ENCODE measurements around the gene RPL12.

The RPL12 gene

DNA sequence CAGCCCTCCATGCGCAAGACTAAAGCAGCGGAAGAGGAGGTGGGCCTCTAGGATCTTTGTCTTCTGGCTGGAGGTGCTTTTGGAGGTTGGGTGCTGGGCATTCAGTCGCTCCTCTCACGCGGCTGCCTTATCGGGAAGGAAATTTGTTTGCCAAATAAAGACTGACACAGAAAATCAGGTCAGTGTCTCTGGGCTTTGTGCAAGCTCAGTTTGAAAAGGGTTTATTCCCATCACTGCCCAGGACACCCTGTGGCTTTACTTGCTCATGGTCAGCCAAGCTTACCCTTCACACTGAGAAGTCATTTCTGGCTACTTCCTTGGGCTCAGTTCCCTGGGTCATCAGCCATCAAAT is 43.7 kb downstream of the RPL12 start:
- no peaks in the 10 kb centered on the region for H3K9me3 Mint-ChIP-seq
- H3K27ac Mint-ChIP-seq, result no peak overlapping the region
- no peaks in the 10 kb centered on the region for H3K4me1 Mint-ChIP-seq
- TF ChIP-seq, protein P1, sequence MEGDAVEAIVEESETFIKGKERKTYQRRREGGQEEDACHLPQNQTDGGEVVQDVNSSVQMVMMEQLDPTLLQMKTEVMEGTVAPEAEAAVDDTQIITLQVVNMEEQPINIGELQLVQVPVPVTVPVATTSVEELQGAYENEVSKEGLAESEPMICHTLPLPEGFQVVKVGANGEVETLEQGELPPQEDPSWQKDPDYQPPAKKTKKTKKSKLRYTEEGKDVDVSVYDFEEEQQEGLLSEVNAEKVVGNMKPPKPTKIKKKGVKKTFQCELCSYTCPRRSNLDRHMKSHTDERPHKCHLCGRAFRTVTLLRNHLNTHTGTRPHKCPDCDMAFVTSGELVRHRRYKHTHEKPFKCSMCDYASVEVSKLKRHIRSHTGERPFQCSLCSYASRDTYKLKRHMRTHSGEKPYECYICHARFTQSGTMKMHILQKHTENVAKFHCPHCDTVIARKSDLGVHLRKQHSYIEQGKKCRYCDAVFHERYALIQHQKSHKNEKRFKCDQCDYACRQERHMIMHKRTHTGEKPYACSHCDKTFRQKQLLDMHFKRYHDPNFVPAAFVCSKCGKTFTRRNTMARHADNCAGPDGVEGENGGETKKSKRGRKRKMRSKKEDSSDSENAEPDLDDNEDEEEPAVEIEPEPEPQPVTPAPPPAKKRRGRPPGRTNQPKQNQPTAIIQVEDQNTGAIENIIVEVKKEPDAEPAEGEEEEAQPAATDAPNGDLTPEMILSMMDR (IDR thresholded peaks at IDR 0.05; ENCODE audit: unreplicated experiment in 3 of 3), result no peak
- no peak overlapping the region for H3K4me3 Mint-ChIP-seq
- peaks cover 3% of the 10 kb centered on the region for H3K36me3 Mint-ChIP-seq (ENCODE audit: low read depth)
- H3K27me3 Mint-ChIP-seq (ENCODE audit: low read depth), result no peaks in the 10 kb centered on the region

DNA sequence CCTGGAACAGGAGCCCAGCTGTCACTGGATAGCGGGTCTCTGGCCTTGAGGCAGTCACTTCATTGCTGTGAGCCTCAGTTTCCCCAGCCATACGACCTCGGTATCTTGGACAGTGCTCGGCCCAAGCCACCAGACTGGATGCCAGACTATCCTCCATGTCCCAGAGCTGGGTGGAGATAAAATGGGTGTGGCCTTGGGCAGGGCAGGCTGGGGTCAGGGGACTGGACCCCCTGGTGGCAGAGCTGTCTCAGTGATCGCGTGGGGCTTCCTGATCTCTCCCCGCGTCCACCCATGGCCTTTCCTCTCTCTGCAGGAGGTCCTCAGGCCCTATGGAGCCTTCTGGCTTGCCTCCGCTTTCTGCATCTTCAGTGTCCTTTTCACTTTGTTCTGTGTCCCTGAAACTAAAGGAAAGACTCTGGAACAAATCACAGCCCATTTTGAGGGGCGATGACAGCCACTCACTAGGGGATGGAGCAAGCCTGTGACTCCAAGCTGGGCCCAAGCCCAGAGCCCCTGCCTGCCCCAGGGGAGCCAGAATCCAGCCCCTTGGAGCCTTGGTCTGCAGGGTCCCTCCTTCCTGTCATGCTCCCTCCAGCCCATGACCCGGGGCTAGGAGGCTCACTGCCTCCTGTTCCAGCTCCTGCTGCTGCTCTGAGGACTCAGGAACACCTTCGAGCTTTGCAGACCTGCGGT is 44.3 kb downstream of the RPL12 start:
- Mint-ChIP-seq H3K9me3 (no peaks in the 10 kb centered on the region), H3K27ac (no peak overlapping the region), H3K27me3 (ENCODE audit: low read depth) (no peaks in the 10 kb centered on the region), H3K36me3 (ENCODE audit: low read depth) (peaks cover 3% of the 10 kb centered on the region), H3K4me1 (no peaks in the 10 kb centered on the region), H3K4me3 (no peak overlapping the region)
- TF ChIP-seq, protein P1 (IDR thresholded peaks at IDR 0.05; ENCODE audit: unreplicated experiment in 3 of 3), result no peak

DNA sequence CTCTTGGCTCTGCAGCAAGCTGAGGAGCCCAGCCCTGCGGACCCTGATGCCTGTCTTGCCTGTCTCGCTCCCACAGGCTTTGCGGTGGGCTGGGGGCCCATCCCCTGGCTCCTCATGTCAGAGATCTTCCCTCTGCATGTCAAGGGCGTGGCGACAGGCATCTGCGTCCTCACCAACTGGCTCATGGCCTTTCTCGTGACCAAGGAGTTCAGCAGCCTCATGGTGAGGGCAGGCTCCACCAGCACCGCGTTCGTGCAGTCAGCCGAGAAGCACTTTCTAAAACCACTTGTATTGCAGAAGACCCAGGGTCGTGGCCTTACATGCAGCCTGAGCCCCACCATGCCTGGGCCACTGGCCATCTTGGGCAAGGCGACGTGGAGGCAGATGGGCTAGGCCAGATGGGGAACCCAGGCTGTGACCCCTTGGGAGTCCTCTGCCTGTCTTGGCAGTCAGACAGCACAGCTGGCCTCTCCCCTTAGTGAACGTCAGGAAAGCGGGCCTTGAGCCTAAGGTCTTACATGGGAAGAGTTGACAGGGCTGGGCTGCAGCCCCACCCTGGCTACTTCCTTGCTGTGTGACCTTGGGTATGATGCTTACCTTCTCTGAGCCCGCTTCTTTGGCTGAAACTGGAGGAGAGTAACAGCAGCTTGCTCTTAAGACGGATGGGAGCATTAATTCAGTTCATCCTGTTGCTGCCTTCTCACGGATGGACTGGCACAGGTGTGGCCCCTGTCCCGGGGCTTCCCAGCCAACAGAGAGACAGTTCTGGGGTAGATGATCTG is 45.7 kb downstream of the RPL12 start:
- Mint-ChIP-seq H3K4me1 (no peaks in the 10 kb centered on the region), H3K27me3 (ENCODE audit: low read depth) (no peaks in the 10 kb centered on the region), H3K4me3 (no peak overlapping the region), H3K27ac (no peak overlapping the region), H3K36me3 (ENCODE audit: low read depth) (peaks cover 3% of the 10 kb centered on the region), H3K9me3 (no peaks in the 10 kb centered on the region)
- TF ChIP-seq, protein P1 (IDR thresholded peaks at IDR 0.05; ENCODE audit: unreplicated experiment in 3 of 3), result no peak

DNA sequence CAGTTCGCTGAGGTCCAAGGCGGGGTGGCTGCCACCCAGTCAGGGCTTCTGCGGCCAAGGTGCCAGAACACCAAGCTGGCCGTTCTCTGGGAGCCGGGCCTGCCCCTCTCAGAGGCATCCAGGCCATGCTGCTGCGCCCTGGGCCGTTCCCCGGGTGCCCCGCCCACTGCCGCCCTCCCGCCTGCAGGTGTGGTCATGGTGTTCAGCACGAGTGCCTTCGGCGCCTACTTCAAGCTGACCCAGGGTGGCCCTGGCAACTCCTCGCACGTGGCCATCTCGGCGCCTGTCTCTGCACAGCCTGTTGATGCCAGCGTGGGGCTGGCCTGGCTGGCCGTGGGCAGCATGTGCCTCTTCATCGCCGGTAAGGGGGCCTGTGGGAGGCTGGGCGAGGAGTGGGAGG is 46.6 kb downstream of the RPL12 start:
- no peak overlapping the region for H3K4me3 Mint-ChIP-seq
- TF ChIP-seq, protein P1 (IDR thresholded peaks at IDR 0.05; ENCODE audit: unreplicated experiment in 3 of 3), result no peak
- no peak overlapping the region for H3K27ac Mint-ChIP-seq

DNA sequence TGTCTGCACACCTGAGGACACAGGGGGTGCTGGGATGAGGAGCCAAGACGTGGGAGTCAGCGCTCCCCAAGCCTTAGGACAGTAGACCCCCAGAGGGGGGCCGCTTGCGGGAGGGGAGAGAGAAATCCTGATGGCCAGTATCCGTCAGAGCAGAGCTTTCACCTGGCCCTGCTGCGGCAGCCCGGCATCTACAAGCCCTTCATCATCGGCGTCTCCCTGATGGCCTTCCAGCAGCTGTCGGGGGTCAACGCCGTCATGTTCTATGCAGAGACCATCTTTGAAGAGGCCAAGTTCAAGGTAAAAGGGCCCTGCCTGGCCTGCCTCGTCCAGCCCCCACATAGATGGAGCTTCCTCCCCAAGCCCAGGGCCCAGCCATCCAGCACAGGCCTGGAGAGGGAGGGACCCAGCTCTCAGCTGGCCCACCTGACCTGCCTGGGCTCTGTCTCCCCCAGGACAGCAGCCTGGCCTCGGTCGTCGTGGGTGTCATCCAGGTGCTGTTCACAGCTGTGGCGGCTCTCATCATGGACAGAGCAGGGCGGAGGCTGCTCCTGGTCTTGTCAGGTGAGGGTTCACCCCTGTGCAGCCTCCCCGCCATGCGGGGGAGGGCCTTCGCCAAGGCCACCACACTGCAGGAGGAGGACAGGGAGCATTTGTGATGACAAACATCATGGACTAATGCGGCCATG is 47.6 kb downstream of the RPL12 start:
- no peak overlapping the region for H3K4me3 Mint-ChIP-seq
- H3K27ac Mint-ChIP-seq, result no peak overlapping the region
- H3K27me3 Mint-ChIP-seq (ENCODE audit: low read depth), result no peaks in the 10 kb centered on the region
- TF ChIP-seq, protein P1 (IDR thresholded peaks at IDR 0.05; ENCODE audit: unreplicated experiment in 3 of 3), result no peak
- no peaks in the 10 kb centered on the region for H3K9me3 Mint-ChIP-seq
- peaks cover 3% of the 10 kb centered on the region for H3K36me3 Mint-ChIP-seq (ENCODE audit: low read depth)
- no peaks in the 10 kb centered on the region for H3K4me1 Mint-ChIP-seq

More for the DNA sequence above, 46.6 kb downstream of the RPL12 start:
- no peaks in the 10 kb centered on the region for H3K4me1 Mint-ChIP-seq
- H3K36me3 Mint-ChIP-seq (ENCODE audit: low read depth), result peaks cover 3% of the 10 kb centered on the region
- H3K9me3 Mint-ChIP-seq, result no peaks in the 10 kb centered on the region
- H3K27me3 Mint-ChIP-seq (ENCODE audit: low read depth), result no peaks in the 10 kb centered on the region
